GM21786 (cell line): ENCODE data around the gene UNC5A.

Experiments
- ATAC-seq: cut with Tn5 transposase; IDR thresholded peaks from one replicate; pipeline ENCODE4 v1.9.1; 2021; ENCODE audit not compliant: unreplicated experiment

The UNC5A gene

GRCh38 chr5:176844281-176844680 lies 33.9 kb downstream of the UNC5A start:
- no peak for ATAC-seq

GRCh38 chr5:176844706-176845391 lies 34.5 kb downstream of the UNC5A start:
- no peak for ATAC-seq

- no peak for ATAC-seq
These were observed 35.0 kb downstream of the UNC5A start for GRCh38 chr5:176845392-176845713.

GRCh38 chr5:176846335-176847140 lies 36.2 kb downstream of the UNC5A start:
- ATAC-seq = no peak

GRCh38 chr5:176847148-176847547 lies 36.8 kb downstream of the UNC5A start:
- no peak for ATAC-seq

- no peak for ATAC-seq
These were observed 37.4 kb downstream of the UNC5A start for GRCh38 chr5:176847726-176848290.

GRCh38 chr5:176848651-176849050 lies 38.3 kb downstream of the UNC5A start:
- no peak for ATAC-seq

- ATAC-seq = no peak
These were observed 39.4 kb downstream of the UNC5A start for GRCh38 chr5:176849611-176850227.

- ATAC-seq = no peak
These were observed 40.2 kb downstream of the UNC5A start for GRCh38 chr5:176850371-176851245.

- no peak for ATAC-seq
These were observed 41.0 kb downstream of the UNC5A start for GRCh38 chr5:176851380-176851779.

GRCh38 chr5:176851871-176852658 lies 41.7 kb downstream of the UNC5A start:
- ATAC-seq = no peak

GRCh38 chr5:176853151-176853778 lies 42.9 kb downstream of the UNC5A start:
- ATAC-seq = no peak

- ATAC-seq = no peak
These were observed 43.8 kb downstream of the UNC5A start for GRCh38 chr5:176854164-176854563.

GRCh38 chr5:176855598-176855997 lies 45.2 kb downstream of the UNC5A start:
- no peak for ATAC-seq

GRCh38 chr5:176856746-176857145 lies 46.4 kb downstream of the UNC5A start:
- no peak for ATAC-seq

GRCh38 chr5:176857216-176857893 lies 47.0 kb downstream of the UNC5A start:
- no peak for ATAC-seq

- no peak for ATAC-seq
These were observed 47.5 kb downstream of the UNC5A start for GRCh38 chr5:176857894-176858273.

GRCh38 chr5:176859916-176860315 lies 49.6 kb downstream of the UNC5A start:
- ATAC-seq = no peak

- ATAC-seq = no peak
These were observed 50.0 kb downstream of the UNC5A start for GRCh38 chr5:176860381-176860780.
